Left lobe of liver (tissue), 2 donors: ENCODE data around the gene UBE2E2. TPM values are rescaled to one million over a fixed set of nuclear protein-coding genes. Genes with fewer than 3 reads are reported as not detected.

Source experiments
- ATAC-seq: fragments of 200-7000 bp; cut with Tn5 transposase; one replicate; pipeline ENCODE4 v1.9.1; 2020; ENCODE audit warnings: mild to moderate bottlenecking, moderate library complexity
- DNase-seq: peaks from one replicate; pipeline ENCODE4 v3.0.0-alpha.2; 2020; ENCODE audit warnings: low spot score
- total RNA-seq: library from RNA; stranded (reverse); gene quantifications from one replicate; pipeline ENCODE4 v1.2.1, GENCODE V29; 2021
- donor health status: DM: no; HTN: no; CAD: no; lungs with moderate emphysema.
- donor health status: DM: no; HTN: yes; CAD: no.

The UBE2E2 gene
- total RNA-seq, 1 donor from 2014 or later, result 14.4 TPM

DNA sequence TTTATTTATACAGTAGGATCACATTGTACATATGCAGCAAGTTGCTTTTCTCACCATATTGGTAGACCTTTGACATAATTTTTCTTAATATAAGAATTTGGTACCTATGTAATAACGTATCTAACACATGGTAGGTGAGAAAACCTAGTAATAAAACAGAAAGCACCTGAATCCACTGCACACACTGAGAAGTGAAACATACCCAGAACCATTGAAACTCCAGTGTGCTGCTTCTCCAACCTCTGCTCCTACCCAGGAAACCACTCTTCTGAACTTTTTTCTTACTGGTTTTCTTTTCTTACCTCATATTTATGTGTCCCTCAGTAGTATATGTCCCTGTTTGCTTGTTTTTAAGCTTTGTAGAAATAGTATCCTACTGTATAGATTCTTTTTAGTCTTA lies 293.0 kb downstream of the UBE2E2 start:
- no peak for ATAC-seq
- DNase-seq, result no peak

DNA sequence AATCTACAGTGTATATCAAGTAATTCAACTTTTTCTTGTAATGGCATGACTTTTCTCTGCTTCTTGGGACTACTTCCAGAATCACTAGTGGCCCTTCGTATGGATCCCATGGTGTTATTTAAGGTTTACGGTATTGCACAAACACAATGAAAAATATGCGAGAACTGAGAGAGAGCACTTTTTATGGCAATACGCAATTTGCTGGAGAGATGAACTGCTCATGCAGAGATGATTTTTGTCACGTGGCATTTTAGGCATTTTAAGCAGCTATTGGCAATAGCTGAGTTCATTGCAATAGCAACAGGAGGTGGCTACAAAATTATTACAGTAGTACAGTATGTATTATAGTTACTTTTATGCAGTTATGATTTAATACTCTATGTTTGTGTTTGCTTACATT lies 294.0 kb downstream of the UBE2E2 start:
- no peak for ATAC-seq
- no peak for DNase-seq

DNA sequence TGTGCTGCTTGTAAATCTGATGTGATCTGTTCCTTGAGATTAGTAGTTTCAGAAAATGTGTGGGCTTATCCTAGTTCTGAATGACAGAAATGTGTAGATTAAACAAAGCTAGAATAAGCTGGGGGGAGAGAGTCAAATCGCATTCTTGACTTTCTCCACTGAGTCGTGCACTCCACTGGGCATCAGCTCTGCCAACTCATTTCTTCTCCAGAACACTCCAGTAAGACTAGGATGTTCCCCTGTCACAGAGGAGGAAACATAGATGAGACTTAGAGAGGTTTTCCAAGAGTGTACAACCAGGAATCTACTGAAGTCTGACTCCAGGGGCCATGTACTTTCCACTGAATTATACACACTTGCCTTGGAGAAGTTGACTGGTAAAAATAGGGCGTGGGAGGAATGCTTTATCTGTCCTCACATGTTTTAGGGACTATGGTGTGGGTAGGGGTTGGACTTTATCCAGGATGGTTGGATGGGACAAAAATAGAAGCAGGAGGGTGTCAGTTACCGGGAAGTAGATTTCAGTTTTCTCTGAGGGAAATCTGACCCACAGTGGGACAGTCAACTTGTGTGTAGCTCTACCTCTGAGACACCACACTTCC lies 298.2 kb downstream of the UBE2E2 start:
- no peak for DNase-seq

DNA sequence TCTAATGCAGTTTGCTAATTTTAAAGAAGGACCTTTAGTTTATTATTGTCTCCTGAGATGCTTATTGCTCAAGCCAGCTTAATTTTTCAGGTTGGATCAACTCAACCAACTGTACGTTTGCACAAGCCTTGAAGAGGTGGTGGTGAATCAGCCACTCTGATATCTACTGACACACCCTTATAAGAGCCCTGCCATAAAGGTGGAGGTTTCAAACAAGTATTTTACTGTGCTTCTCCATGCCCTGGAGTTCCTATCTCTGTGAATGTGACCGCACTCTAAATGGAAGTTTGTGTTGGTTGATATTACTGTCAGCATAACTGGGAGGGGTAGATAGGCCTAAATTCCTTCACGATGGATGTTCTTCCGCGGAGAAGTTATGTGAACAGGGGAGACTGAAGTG lies 305.3 kb downstream of the UBE2E2 start:
- no peak for ATAC-seq
- DNase-seq, result no peak

More for the DNA sequence above, 298.2 kb downstream of the UBE2E2 start:
- ATAC-seq, result no peak

DNA sequence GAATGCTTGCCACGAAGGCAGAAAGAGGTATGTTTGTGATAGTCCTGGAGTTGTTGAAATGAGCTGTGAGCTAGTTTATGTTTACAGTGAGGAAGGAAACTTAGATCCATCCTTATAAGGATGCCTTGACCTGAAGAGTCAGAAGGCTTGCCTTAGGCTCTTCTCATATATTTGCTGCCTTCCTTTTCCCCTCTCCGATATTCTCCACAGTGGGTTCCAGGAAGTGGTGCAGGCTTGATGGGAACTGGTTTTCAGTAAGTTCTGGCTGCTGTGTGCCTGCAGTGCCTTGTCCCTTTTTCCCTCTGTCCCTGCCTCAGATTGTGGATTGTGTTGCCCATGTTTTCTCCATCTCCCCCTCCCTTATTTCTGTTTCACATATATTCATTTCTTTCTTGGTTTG lies 315.3 kb downstream of the UBE2E2 start:
- ATAC-seq, result no peak

DNA sequence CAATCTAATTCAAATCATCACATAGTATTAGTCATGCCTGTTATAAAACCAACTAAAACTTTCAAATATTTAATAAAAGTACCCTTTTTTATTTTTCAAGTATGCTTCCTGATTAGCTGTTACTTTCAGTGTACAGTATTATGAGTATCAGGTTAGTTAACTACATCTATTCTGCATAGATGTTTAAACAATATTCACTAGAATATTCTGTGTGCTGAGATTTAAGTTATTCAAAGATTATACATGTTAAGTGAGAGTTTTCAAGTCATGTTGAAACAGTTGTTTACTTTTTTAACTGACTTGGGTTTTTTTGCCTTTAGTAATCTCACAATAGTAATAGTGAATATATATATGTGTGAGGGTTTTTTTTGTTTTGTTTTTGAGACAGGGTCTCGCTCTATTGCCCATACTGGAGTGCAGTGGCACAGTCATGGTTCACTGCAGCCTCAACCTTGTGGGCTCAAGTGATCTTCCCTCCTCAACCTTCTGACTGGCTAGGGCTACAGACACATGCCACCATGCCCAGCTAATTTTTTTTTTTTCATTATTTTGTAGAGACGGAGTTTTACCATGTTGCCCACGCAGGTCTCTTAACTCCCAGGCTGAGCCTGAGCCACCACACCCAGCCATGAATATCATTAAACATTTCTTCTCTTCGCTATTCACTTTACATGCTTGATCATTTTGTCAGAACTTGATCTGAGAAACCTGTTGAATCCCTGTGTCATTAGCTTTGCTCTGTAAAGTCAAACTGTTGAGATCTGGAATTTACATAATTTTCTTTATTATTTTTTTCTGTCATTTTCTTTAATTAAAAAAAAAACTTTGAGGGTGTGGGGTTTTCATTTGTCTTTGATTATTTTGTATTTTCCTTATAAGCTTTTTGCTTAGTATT lies 316.4 kb downstream of the UBE2E2 start:
- DNase-seq (no peak), ATAC-seq (no peak)

More for the DNA sequence above, 315.3 kb downstream of the UBE2E2 start:
- DNase-seq, result no peak

DNA sequence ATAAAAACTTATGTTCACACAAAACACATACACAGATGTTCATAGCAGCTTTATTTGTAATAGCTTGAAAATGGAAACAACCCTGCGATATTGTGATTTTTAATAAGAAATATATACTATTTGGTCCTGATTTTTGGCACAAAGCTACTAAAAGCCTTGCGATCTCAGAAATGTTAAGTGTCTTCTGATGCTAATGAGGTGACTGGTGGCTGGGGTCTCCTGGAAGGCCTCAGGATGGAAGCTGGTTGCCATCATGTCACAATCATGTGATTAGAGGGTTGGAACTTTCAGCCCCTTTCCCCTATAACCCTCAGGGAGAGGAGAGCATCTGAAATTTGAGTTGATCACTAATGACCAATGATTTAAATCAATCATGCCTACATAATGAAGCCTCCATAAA lies 324.2 kb downstream of the UBE2E2 start:
- DNase-seq, result no peak
- ATAC-seq, result no peak

DNA sequence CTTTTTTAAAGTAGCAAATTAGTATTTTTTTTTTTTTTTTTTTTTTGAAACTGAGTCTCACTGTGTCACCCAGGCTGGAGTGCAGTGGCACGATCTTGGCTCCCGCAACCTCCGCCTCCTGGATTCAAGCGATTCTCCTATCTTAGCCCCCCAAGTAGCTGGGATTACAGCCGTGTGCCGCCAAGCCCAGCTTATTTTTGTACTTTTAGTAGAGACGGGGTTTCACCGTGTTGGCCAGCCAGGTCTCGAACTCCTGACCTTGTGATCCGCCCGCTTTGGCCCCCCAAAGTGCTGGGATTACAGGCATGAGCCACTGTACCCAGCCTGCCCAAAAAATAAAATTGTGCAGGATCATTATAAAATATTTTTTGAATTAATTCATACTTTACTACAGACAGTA lies 330.5 kb downstream of the UBE2E2 start:
- no peak for DNase-seq

DNA sequence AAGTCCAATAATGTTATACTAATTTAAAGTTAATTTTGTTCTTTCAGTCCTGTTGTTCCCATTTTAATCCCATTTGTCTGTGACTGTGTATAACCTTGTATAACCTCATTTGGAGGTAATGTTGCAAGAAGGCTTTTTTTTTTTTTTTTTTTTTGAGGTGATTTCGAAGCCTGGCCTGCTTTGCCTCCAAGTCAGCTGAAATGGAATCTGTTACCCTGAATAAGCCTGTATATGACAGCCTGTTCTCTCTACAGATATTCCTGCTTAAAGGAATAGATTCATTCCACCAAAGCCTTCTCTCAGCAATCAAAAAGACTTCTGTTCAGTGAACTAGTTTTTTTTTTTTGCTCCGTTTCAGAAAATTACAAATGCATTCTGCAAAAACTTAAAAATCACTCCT lies 330.9 kb downstream of the UBE2E2 start:
- DNase-seq, result no peak
- no peak for ATAC-seq

More for the DNA sequence above, 330.5 kb downstream of the UBE2E2 start:
- no peak for ATAC-seq

DNA sequence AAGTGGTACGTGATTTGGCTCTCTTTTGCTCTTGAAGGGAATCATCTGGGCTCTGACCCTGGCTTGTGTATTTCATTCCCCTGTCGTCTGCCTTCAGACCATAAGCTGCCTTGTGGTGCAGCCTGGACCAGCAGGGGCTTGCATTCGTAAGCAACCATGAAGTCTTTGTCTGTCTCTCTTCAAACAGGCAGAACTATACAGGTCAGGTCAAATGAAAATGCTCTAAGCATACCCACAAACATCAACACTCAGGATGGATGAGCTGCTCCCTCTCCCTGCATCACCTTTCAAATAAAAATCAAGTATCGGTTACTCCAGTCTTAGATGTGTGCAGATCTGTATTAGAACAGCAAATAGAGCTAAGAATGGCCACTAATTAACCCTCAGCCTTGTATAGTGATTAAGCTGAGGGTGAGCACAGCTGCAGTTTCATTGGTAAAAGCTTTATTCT lies 334.0 kb downstream of the UBE2E2 start:
- DNase-seq (no peak), ATAC-seq (no peak)

DNA sequence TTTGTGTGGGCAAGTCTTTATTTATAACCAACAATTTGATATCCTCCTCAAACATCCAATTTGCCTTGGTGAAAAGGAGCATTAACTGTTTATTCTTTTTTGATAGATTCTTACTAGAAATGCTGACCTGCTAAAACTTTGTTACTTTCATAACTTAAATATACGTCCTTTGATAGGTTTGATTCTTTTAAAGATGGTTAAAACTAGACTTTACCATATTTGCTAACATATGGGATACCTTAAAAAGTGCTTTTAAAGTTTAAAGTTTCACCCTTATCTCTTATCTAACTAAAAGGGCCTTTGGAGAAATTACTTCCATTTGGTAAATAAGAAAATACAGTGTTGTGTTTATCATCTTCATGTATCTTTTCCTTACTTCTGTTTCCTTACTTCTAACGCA lies 336.1 kb downstream of the UBE2E2 start:
- DNase-seq, result no peak

DNA sequence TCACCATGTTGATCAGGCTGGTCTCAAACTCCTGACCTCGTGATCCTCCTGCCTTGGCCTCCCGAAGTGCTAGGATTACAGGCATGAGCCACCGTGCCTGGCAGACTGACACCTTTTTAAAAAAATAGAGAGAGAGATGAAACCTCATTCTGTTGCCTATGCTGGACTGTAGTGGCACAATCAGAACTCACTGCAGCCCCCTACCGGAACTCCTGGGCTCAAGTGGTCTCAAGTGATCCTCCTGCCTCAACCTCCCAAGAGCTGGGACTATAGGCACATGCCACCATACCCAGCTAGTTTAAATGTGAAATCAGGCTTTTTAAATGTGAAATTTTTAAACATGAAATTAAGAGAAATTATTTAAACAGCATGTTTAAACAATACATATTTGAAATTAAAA lies 337.5 kb downstream of the UBE2E2 start:
- ATAC-seq (no peak), DNase-seq (no peak)

More for the DNA sequence above, 336.1 kb downstream of the UBE2E2 start:
- ATAC-seq, result no peak

DNA sequence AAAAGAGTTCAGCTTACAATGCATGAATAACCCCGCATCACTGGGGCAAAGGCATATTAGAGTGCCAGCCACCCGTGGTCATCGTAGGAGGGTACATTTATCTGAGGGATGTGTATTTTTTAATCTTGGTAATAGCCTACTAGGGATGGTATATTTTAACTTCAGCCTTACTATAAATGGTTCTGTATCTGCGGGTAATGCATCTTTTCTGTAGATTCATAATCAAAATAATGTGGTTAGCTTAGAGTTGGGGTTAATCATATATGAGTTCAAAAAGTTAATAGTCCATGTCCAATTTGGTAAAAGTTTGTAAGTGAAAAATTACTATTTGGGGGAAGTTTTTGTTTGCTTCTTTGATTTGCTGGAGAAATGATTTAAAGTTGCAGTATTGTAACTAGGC lies 339.0 kb downstream of the UBE2E2 start:
- DNase-seq, result no peak
- no peak for ATAC-seq

DNA sequence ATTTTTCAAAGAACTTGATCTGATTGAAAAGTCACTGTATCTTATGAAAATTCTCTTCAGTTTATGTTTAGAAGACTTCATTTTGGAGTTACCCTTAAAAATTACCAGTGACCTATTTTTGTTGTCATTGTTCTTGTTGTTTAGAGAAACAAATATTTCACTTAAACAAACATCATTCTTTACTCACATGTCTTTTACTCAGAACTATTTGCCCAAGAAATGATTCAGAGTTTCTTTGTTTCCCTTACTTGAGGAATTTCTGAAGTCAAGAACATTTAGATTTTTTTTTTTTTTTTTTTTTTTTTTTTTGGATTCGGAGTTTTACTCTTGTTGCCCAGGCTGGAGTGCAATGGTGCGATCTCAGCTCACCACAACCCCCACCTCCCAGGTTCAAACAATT lies 343.1 kb downstream of the UBE2E2 start:
- ATAC-seq (no peak), DNase-seq (no peak)

DNA sequence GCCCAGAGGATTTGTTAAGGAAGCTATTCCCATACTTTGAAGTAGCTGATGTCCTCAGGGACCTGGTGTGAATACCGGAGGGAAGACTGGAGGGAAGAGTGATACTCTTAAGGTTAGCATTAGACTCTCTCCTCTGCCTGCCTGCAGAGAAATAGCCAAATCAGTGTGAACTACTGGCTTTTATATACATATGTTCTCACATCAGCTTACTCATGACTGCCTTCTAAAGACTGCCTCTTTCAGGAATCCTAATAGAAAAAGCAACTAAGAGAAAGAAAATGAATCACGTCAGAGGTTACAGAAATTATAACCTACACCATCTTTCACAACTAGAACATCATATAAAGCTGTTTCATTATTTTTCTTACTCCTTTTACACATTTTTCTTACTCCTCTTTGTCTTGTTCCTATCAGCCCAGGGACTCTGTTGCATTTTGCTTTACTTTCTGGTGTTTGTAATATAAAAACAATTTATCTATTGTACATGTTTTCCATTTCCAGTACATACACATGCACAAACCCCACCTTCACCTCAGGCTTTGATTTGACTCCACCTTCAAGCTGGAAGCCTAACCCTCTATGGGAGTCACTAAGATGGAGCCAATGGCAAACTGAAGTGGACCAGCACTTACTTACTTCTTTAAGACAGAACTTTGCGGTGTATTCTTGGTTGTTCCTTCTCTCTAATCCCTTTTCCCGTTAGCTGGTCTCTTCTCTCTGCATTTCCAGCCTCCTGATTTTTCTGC lies 345.0 kb downstream of the UBE2E2 start:
- DNase-seq, result no peak
- no peak for ATAC-seq

DNA sequence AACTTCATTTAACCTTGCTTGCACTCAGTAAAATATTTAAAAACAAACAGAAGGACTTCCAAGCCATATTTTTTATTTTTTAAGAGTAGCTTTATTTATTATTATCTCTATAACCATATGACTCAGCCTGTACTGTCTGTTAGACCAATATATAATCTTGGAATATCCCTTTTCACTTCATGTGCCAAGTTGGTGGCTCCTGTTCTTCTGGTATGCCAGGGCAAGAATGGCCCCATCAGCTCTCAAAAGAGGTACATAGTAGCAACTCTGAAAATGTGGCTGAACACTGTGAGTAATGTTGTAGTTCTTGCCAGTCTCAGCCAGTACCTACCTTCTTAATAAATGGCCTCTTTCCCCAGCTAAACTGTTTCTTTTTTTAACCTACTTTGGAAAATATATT lies 345.6 kb downstream of the UBE2E2 start:
- DNase-seq, result no peak
- no peak for ATAC-seq

DNA sequence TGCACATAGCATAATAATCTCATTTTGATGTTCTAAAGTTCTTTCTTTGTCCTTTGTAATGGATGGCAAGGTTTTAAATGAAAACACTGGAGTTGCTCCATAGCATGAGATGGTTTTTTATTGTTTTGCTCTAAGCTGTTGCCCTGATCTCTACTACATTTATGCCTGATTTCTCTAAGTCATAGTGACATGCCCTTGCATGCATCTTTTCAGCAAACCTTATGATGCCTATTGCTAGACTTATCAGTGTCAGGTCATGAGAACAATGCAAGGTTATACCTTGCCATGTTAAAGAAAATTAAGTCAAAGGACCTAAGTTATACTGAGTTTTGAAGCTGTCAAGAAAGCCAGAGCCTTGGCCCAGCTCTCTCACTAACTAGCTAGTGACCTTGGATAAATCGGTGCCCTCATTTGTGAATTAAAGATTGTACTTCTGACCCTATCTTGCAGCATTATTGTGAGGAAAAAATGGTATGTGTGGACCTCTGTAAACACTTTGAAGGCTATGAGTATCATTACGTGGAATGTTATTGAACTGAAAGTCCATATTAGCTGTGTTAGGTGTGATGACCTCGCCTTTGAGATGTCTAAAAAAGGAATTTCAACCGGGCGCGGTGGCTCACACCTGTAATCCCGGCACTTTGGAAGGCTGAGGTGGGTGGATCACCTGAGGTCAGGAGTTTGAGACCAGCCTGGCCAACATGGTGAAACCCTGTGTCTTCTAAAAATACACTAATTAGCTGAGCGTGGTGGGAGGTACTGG lies 346.2 kb downstream of the UBE2E2 start:
- DNase-seq, result no peak
- ATAC-seq, result no peak

DNA sequence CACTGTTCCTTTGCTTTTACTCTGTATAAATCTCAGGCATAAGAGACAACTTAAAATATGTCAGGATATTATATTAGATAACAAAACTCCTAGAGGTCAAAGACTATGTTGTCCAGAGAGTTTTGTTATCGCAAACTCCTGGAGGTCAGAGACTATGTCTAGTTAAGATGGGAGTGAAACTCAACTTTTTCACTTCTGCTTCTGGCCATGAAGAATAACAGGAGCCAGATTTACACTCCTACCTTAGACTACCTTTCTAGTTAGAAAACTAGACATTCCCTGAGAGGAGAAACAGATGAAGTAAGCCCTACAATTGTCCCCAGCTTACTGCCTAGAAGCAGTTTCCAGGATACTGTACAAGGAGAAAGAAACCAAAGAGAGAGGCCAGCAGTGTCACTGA lies 347.3 kb downstream of the UBE2E2 start:
- no peak for DNase-seq
- no peak for ATAC-seq

DNA sequence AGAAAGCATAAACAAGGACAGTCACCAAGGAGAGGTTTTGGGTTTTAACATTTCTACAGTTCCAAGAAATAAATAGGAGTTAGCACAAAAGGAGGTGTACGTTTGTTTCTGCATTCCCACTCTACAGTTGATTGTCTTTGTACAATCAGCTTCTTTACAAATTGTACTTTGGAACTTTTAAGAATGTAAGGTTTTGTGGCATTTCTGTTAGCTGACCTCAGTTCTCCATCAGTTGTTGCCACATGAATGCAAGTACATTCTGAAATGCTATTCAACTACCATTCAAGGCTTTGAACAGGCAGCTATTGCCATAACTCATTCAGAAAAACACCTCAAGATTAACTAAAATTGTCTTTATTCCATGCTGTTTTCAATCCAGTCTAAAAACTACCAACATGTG lies 349.4 kb downstream of the UBE2E2 start:
- DNase-seq (no peak), ATAC-seq (no peak)

DNA sequence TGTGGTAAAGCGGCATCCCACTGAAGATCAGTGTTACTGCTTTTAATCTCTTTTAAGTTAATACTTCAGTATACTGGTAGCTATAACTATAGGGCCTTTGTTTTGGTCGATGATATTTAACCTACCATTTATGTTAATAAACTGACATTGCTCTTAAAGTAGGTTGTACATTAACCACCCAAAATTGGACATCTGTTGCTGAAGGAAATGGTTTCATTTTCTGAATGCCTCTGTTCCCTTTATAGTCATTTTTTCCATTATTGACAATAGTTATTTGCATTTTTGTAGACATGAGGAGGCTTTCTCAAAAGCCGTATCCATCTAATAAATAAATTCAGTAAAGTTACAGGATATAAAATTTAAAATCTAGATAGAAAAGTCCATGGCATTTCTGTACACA lies 350.2 kb downstream of the UBE2E2 start:
- ATAC-seq (no peak), DNase-seq (no peak)
